HEK293T (cell line): ENCODE data around the gene MTHFR.

ENCODE experiments used
- CTCF ChIA-PET: fragments of 350-600 bp; formaldehyde crosslinking; extraction: SDS; loops from one replicate; lab custom pipeline; 2021; ENCODE audit warnings: antibody characterized with exemption, inconsistent platforms; lab: Yijun Ruan, JAX
- POLR2A ChIA-PET: fragments of 350-600 bp; formaldehyde crosslinking; extraction: SDS; loops from one replicate; lab custom pipeline; 2020; ENCODE audit warnings: antibody characterized with exemption, inconsistent platforms; lab: Yijun Ruan, JAX
- DNase-seq: peaks from one replicate; pipeline ENCODE4 v3.0.0; 2012; ENCODE audit warnings: mixed read lengths; ENCODE audit errors: extremely low spot score
- ARNT ChIP-seq: fragments of 450-650 bp; IDR thresholded peaks from 2 replicates; pipeline ENCODE4 v1.6.1; 2017; ENCODE audit warnings: mild to moderate bottlenecking
- BHLHE40 ChIP-seq: fragments of 450-650 bp; IDR thresholded peaks from 2 replicates; pipeline ENCODE4 v1.6.1; 2016; ENCODE audit warnings: mild to moderate bottlenecking, moderate library complexity, borderline replicate concordance
- CTBP1 ChIP-seq: fragments of 450-650 bp; IDR thresholded peaks from 2 replicates; pipeline ENCODE4 v1.6.1; 2016; ENCODE audit warnings: borderline replicate concordance
- ELF4 ChIP-seq: fragments of 450-650 bp; IDR thresholded peaks from 2 replicates; pipeline ENCODE4 v1.6.1; 2017; ENCODE audit warnings: antibody characterized with exemption
- FOXA1 ChIP-seq: fragments of 450-650 bp; IDR thresholded peaks from 2 replicates; pipeline ENCODE4 v1.6.1; 2016; ENCODE audit warnings: mild to moderate bottlenecking
- FOXK2 ChIP-seq: fragments of 450-650 bp; IDR thresholded peaks from 2 replicates; pipeline ENCODE4 v1.6.1; 2016; ENCODE audit warnings: mild to moderate bottlenecking
- FOXM1 ChIP-seq: fragments of 450-650 bp; IDR thresholded peaks from 2 replicates; pipeline ENCODE4 v1.6.1; 2017; ENCODE audit warnings: mild to moderate bottlenecking, borderline replicate concordance
- HDGF ChIP-seq: fragments of 450-650 bp; IDR thresholded peaks from 2 replicates; pipeline ENCODE4 v1.6.1; 2017; ENCODE audit warnings: antibody characterized with exemption, borderline replicate concordance
- L3MBTL2 ChIP-seq: fragments of 450-650 bp; conservative IDR thresholded peaks from 2 replicates; pipeline ENCODE4 v1.6.1; 2016; ENCODE audit warnings: mild to moderate bottlenecking
- LEF1 ChIP-seq: fragments of 450-650 bp; IDR thresholded peaks from 2 replicates; pipeline ENCODE4 v1.6.1; 2017; ENCODE audit warnings: mild to moderate bottlenecking, borderline replicate concordance
- NFRKB ChIP-seq: fragments of 450-650 bp; IDR thresholded peaks from 2 replicates; pipeline ENCODE4 v1.6.1; 2016; ENCODE audit warnings: mild to moderate bottlenecking, moderate library complexity
- PKNOX1 ChIP-seq: fragments of 450-650 bp; IDR thresholded peaks from 2 replicates; pipeline ENCODE4 v1.6.1; 2016
- SP1 ChIP-seq: fragments of 450-650 bp; IDR thresholded peaks from 2 replicates; pipeline ENCODE4 v1.6.1; 2017
- SUZ12 ChIP-seq: fragments of 450-650 bp; IDR thresholded peaks from 2 replicates; pipeline ENCODE4 v1.6.1; 2016; ENCODE audit warnings: mild to moderate bottlenecking
- TARDBP ChIP-seq: fragments of 450-650 bp; IDR thresholded peaks from 2 replicates; pipeline ENCODE4 v1.6.1; 2016
- ZNF384 ChIP-seq: fragments of 450-650 bp; IDR thresholded peaks from 2 replicates; pipeline ENCODE4 v1.6.1; 2016

MTHFR gene

GRCh38 chr1:11790101-11790879 is 15.5 kb downstream of the MTHFR start:
- no peak for TF ChIP-seq ARNT
- no peak for TF ChIP-seq CTBP1
- no peak for DNase-seq
- ChIA-PET CTCF (no interaction called here), POLR2A (interaction anchor here (1.4 kb wide), 1 partner anchor 13 kb away, joined by 6 read pairs; no protein-coding TSS in a partner anchor)

GRCh38 chr1:11789126-11790067 is 16.4 kb downstream of the MTHFR start:
- ChIA-PET CTCF (no interaction called here), POLR2A (no interaction called here)
- DNase-seq, result no peak
- no peak for TF ChIP-seq ELF4
- no peak for TF ChIP-seq FOXK2
- TF ChIP-seq PKNOX1, result no peak
- no peak for TF ChIP-seq L3MBTL2
- TF ChIP-seq ARNT, result no peak
- TF ChIP-seq FOXM1, result no peak
- no peak for TF ChIP-seq TARDBP
- TF ChIP-seq HDGF, result no peak
- TF ChIP-seq BHLHE40, result no peak
- TF ChIP-seq SUZ12, result no peak
- TF ChIP-seq ZNF384, result no peak
- no peak for TF ChIP-seq NFRKB
- TF ChIP-seq CTBP1, result no peak

GRCh38 chr1:11788549-11789053 is 17.2 kb downstream of the MTHFR start:
- ChIA-PET CTCF (no interaction called here), POLR2A (interaction anchor here (1.2 kb wide), 1 partner anchor 9 kb away, joined by 4 read pairs; no protein-coding TSS in a partner anchor)
- TF ChIP-seq BHLHE40, result no peak
- TF ChIP-seq ZNF384, result no peak
- TF ChIP-seq SP1, result no peak
- TF ChIP-seq FOXA1, result no peak
- no peak for TF ChIP-seq ARNT
- TF ChIP-seq CTBP1, result no peak
- TF ChIP-seq FOXM1, result no peak
- no peak for TF ChIP-seq ELF4
- no peak for TF ChIP-seq FOXK2
- no peak for TF ChIP-seq PKNOX1
- no peak for TF ChIP-seq TARDBP
- no peak for DNase-seq

- CTCF ChIA-PET, result interaction anchor here (0.6 kb wide), 1 partner anchor 880 kb away, joined by 3 read pairs; no protein-coding TSS in a partner anchor
- no peak for DNase-seq
- no peak for TF ChIP-seq ZNF384
- no peak for TF ChIP-seq LEF1
- no peak for TF ChIP-seq FOXM1
- TF ChIP-seq ARNT, result no peak
- TF ChIP-seq TARDBP, result no peak
- TF ChIP-seq HDGF, result no peak
- no peak for TF ChIP-seq L3MBTL2
- TF ChIP-seq BHLHE40, result no peak
- no peak for TF ChIP-seq NFRKB
- no peak for TF ChIP-seq FOXA1
- no peak for TF ChIP-seq SP1
- no peak for TF ChIP-seq PKNOX1
- no peak for TF ChIP-seq SUZ12
- no peak for TF ChIP-seq ELF4
- POLR2A ChIA-PET, result interaction anchor here (1.1 to 1.2 kb wide), 2 partner anchors 10 to 121 kb away, joined by 3 to 4 read pairs; no protein-coding TSS in a partner anchor
Observed at GRCh38 chr1:11787804-11788436, 17.8 kb downstream of the MTHFR start.

- no peak for DNase-seq
- POLR2A ChIA-PET, result interaction anchor here (1.1 to 1.2 kb wide), 2 partner anchors 10 to 121 kb away, joined by 3 to 4 read pairs; no protein-coding TSS in a partner anchor
- TF ChIP-seq BHLHE40 (no peak), ARNT (no peak), NFRKB (no peak), FOXM1 (no peak), ELF4 (no peak)
- CTCF ChIA-PET, result interaction anchor here (0.6 kb wide), 1 partner anchor 880 kb away, joined by 3 read pairs; no protein-coding TSS in a partner anchor
Observed at GRCh38 chr1:11787251-11787803, 18.4 kb downstream of the MTHFR start.
